ENCODE measurements around the gene RAB5IF. TPM values are rescaled to one million over a fixed set of nuclear protein-coding genes. Genes with fewer than 3 reads are reported as not detected.

The RAB5IF gene
- total and polyA plus RNA-seq, 7 experiments from 2014 or later, result 47.9 to 153 (median 93.9) TPM

DNA sequence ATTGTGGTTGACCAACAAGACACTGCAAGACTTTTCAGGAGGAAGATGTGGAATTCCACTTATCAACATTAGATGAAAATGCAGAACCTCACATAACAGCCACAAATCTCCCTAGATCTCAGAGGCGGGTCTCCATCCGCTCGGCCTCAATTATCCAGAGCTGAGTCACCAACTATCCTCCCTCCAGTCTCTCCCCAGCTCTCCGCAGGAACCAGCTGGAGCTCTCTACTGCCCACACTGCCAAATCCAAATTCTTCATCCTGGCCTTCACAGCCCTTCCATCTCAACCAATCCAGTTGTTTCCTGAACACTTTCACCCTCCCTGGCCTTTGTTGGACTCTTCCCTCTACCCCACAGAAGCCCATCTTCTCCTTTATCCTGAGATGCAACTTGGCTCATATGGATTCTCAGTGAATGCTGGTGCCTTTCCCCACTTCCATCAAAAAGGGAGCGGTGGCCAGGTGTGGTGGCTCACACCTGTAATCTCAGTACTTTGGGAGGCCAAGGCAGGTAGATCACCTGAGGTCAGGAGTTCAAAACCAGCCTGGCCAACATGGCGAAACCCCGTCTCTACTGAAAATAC lies 35.6 kb upstream of the RAB5IF start:
- Histone ChIP-seq H3K9me3 (ENCODE audit: control insufficient read depth in 2 of 3, low read length in 3 of 3) (no peaks in the 10 kb centered on the region), H3K27ac (ENCODE audit: low read depth, low read length) (no peak overlapping the region), H3K4me1 (ENCODE audit: control insufficient read depth in 2 of 2, insufficient read depth in 2 of 2, low read length in 2 of 2) (peaks cover 6 to 17% of the 10 kb centered on the region in 2 donors), H3K27me3 (ENCODE audit: control insufficient read depth in 2 of 2, insufficient read depth in 2 of 2, low read length in 2 of 2) (no peaks in the 10 kb centered on the region), H3K4me3 (ENCODE audit: low read length) (no peak overlapping the region), H3K36me3 (ENCODE audit: control insufficient read depth in 2 of 3, insufficient read depth in 3 of 3, low read length in 3 of 3) (peaks cover 0 to 6% (median 0%) of the 10 kb centered on the region in 3 experiments)
- CTCF ChIA-PET, result no interaction called here
- peaks cover 0 to 6% (median 2%) of the 10 kb centered on the region in 11 donors for H3K9me3 Mint-ChIP-seq
- DNase-seq, result no peak
- peaks cover 16 to 24% (median 22%) of the 10 kb centered on the region in 7 donors for H3K4me1 Mint-ChIP-seq
- H3K36me3 Mint-ChIP-seq, result peaks cover 0 to 5% (median under 1%) of the 10 kb centered on the region in 5 donors
- H3K27ac Mint-ChIP-seq, result peak overlapping the region; percentile 10 to 99 (median 72)
- no peak overlapping the region for H3K4me3 Mint-ChIP-seq
- no peaks in the 10 kb centered on the region for H3K27me3 Mint-ChIP-seq
- ATAC-seq, result no peak
- intact Hi-C loops (cut with micrococcal nuclease), result loop anchor here in 1 of 2 donors (10.0 kb wide), 1 partner anchor 1475 kb away; the partner anchor contains the start of gene TRPC4AP
- POLR2A ChIA-PET, result interaction anchor here (9.3 kb wide), 1 partner anchor 35 kb away, joined by 93 read pairs; the partner anchor contains the start of gene RAB5IF

DNA sequence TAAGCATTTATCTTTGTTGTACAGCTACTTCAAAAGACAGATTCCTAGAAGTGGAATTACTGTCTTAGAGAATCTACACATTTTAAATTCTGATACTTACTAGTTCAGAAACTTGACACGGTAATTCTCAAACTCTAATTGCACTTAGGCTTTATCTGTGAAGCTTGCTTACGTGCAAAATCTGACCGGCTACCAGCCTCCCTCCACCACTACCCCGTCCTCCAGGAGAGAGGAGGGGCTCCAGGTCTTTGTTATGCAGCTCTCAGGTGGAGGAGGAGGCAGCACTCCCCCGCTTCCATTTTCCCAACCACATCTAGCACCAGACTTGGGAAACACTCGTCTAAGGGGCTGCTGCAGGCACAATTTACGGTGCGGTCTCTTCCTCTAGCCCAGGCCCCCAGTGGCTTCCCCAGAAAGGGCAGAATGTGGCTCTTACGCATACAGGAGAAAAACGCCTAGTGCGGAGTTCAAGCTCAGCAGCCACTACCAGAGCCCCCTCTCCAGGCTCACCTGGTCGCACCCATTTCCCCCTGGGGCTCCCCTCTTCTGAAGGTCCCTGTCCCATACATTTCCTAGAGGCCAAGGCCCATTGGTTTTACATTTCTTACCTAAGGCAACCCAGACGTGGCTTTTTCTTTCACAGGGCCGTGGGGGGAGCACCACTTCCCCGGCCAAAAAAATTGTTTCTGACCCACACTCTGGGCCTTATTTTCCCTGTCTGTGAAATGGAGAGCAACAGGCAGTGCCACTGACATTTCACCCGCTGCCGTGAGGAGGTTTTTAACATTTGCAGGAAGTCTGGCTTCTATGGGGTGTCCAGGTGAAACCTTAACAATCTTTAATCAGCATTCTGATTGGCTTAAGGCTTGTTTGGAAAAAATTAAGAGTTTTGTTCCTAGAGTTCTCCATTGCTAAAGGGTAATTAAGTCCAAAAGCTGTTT lies 33.7 kb upstream of the RAB5IF start:
- CTCF ChIA-PET, result interaction anchor here (0.6 to 1.0 kb wide), 5 partner anchors 12 to 33 kb away, joined by 3 to 5 read pairs (median 3); no protein-coding TSS in a partner anchor
- H3K4me3 ChIP-seq (ENCODE audit: low read length), result peak overlapping the region; percentile 52
- intact Hi-C loops (cut with micrococcal nuclease), result loop anchor here (1.0 to 10.0 kb wide), 4 partner anchors 16 to 1477 kb away; partner anchors contain the start of genes AAR2 (in 1 of the 2) and TRPC4AP (in 1 of the 2)

DNA sequence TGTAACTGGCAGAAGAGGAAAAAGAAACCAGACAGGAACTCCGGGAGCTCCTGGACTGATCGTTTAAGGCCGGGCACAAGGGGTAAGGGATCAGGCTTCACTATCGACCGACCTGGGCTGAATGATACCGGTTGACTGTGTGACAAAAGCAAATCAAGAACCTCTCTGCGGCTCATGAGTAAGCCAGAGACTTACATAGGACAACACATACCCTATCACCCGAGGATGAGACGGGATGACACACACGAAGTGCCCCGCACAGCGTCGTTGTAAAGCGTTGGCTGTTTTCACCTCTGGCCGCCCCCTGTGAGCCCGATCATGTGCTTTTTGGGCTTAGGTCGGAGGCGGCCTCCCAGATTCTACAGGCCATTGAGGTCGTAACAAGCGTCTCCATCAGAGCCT lies 32.9 kb upstream of the RAB5IF start:
- CTCF ChIA-PET, result interaction anchor here (0.7 to 1.0 kb wide), 3 partner anchors 15 to 32 kb away, joined by 3 to 5 read pairs (median 4); no protein-coding TSS in a partner anchor
- peak overlapping the region; percentile 52 for H3K4me3 ChIP-seq (ENCODE audit: low read length)
- peaks cover 0 to 6% (median 0%) of the 10 kb centered on the region in 11 donors for H3K9me3 Mint-ChIP-seq

More for the DNA sequence above, 33.7 kb upstream of the RAB5IF start:
- peaks cover 0 to 6% (median 0%) of the 10 kb centered on the region in 11 donors for H3K9me3 Mint-ChIP-seq
- POLR2A ChIA-PET, result interaction anchor here (0.6 to 9.3 kb wide), 10 partner anchors 14 to 828 kb away, joined by 3 to 123 read pairs (median 3); partner anchors contain the start of genes RAB5IF and SLA2
- H3K27ac Mint-ChIP-seq, result peak overlapping the region; percentile 96 to 100 (median 99)
- peaks cover 27 to 42% (median 40%) of the 10 kb centered on the region in 7 donors for H3K4me1 Mint-ChIP-seq
- no peaks in the 10 kb centered on the region for H3K27me3 Mint-ChIP-seq
- peak overlapping the region; percentile 100 for H3K27ac ChIP-seq (ENCODE audit: low read depth, low read length)
- H3K36me3 Mint-ChIP-seq, result peaks cover 0 to 14% (median 0%) of the 10 kb centered on the region in 5 donors
- no peaks in the 10 kb centered on the region for H3K27me3 ChIP-seq (ENCODE audit: control insufficient read depth in 2 of 2, insufficient read depth in 2 of 2, low read length in 2 of 2)
- H3K4me1 ChIP-seq (ENCODE audit: control insufficient read depth in 2 of 2, insufficient read depth in 2 of 2, low read length in 2 of 2), result peaks cover 13 to 34% of the 10 kb centered on the region in 2 donors
- H3K36me3 ChIP-seq (ENCODE audit: control insufficient read depth in 2 of 3, insufficient read depth in 3 of 3, low read length in 3 of 3), result peaks cover 0 to 6% (median 0%) of the 10 kb centered on the region in 3 experiments
- H3K9me3 ChIP-seq (ENCODE audit: control insufficient read depth in 2 of 3, low read length in 3 of 3), result no peaks in the 10 kb centered on the region
- peak overlapping the region; percentile 79 to 96 (median 90) for H3K4me3 Mint-ChIP-seq
- ATAC-seq (no peak), DNase-seq (peak in 5 of 9 donors; percentile 8 to 31 (median 14))

DNA sequence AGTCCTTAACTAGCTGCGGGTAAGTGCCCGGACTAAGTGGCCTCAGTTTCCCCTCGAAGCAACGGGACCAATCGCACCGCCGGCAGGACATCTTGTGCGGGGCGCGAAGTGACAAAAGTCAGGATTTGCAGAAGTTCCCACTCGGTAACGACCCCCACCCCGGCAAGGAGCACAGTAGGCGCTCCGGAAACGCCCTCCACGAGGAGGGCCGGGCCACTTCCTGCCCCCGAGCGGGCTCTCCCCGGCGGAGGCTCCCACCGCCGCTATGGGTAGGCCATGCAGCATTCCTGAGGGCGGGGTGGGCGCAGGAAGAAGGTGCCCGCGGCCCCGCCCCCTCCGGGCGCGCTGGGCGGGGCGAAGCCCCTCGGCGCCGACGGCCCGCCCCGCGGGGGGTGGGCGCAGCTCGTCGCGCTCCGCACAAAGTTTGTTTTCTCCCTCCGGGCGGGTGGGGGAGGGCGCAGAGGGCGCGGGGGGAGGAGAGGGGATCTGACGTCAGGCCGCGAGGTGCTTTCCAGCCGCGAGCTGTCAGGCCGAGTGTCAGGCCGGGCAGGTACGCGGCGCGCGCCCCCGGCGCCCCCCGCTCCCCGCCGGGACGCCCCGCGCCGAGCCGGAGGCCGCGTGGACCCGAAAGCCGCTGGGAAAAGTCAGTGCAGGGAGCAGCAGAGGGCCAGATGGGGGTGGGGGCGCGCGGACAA lies 32.3 kb upstream of the RAB5IF start, which contains the start of gene TGIF2:
TSS of gene TGIF2 (plus strand) at position 495 of the 695 bp plus-strand sequence. CDS start 5,178 bp downstream, outside the sequence.
- Mint-ChIP-seq H3K27ac (peak within 1 kb of the TSS; percentile 96 to 100 (median 99)), H3K9me3 (peaks cover 0 to 6% (median 0%) of the 10 kb centered on the region in 11 donors), H3K4me1 (peaks cover 27 to 49% (median 40%) of the 10 kb centered on the region in 7 donors), H3K4me3 (peak within 1 kb of the TSS; percentile 88 to 97 (median 92)), H3K27me3 (no peaks in the 10 kb centered on the region), H3K36me3 (peaks cover 0 to 14% (median 0%) of the 10 kb centered on the region in 5 donors)
- ChIA-PET CTCF (interaction anchor here (0.7 to 1.0 kb wide), 2 partner anchors 24 to 32 kb away, joined by 3 to 4 read pairs; no protein-coding TSS in a partner anchor), POLR2A (interaction anchor here (0.6 to 9.3 kb wide), 9 partner anchors 10 to 402 kb away, joined by 3 to 123 read pairs (median 7); partner anchors contain the start of gene RAB5IF)
- DNase-seq, result peak; percentile 86 to 93 (median 91)
- peak; percentile 84 for ATAC-seq
- peak within 1 kb of the TSS; percentile 100 for H3K27ac ChIP-seq (ENCODE audit: low read depth, low read length)
- H3K4me3 ChIP-seq (ENCODE audit: low read length), result peak within 1 kb of the TSS; percentile 70
- H3K36me3 ChIP-seq (ENCODE audit: control insufficient read depth in 2 of 3, insufficient read depth in 3 of 3, low read length in 3 of 3), result peaks cover 0 to 6% (median 0%) of the 10 kb centered on the region in 3 experiments
- intact Hi-C loops (cut with micrococcal nuclease), result loop anchor here (1.0 to 10.0 kb wide), 9 partner anchors 17 to 1478 kb away; partner anchors contain the start of genes RAB5IF (in 2 of the 2), SLA2 (in 1 of the 2) and TRPC4AP (in 1 of the 2)
- peaks cover 13 to 34% of the 10 kb centered on the region in 2 donors for H3K4me1 ChIP-seq (ENCODE audit: control insufficient read depth in 2 of 2, insufficient read depth in 2 of 2, low read length in 2 of 2)
- H3K27me3 ChIP-seq (ENCODE audit: control insufficient read depth in 2 of 2, insufficient read depth in 2 of 2, low read length in 2 of 2), result no peaks in the 10 kb centered on the region
- no peaks in the 10 kb centered on the region for H3K9me3 ChIP-seq (ENCODE audit: control insufficient read depth in 2 of 3, low read length in 3 of 3)

More for the DNA sequence above, 32.9 kb upstream of the RAB5IF start:
- H3K4me3 Mint-ChIP-seq, result peak overlapping the region; percentile 79 to 96 (median 90)
- POLR2A ChIA-PET, result interaction anchor here (0.7 to 9.3 kb wide), 9 partner anchors 10 to 198 kb away, joined by 3 to 123 read pairs (median 6); partner anchors contain the start of gene RAB5IF
- Histone ChIP-seq H3K27me3 (ENCODE audit: control insufficient read depth in 2 of 2, insufficient read depth in 2 of 2, low read length in 2 of 2) (no peaks in the 10 kb centered on the region), H3K27ac (ENCODE audit: low read depth, low read length) (peak overlapping the region; percentile 100), H3K36me3 (ENCODE audit: control insufficient read depth in 2 of 3, insufficient read depth in 3 of 3, low read length in 3 of 3) (peaks cover 0 to 6% (median 0%) of the 10 kb centered on the region in 3 experiments), H3K4me1 (ENCODE audit: control insufficient read depth in 2 of 2, insufficient read depth in 2 of 2, low read length in 2 of 2) (peaks cover 13 to 34% of the 10 kb centered on the region in 2 donors), H3K9me3 (ENCODE audit: control insufficient read depth in 2 of 3, low read length in 3 of 3) (no peaks in the 10 kb centered on the region)
- ATAC-seq, result peak; percentile 65
- H3K36me3 Mint-ChIP-seq, result peaks cover 0 to 14% (median 0%) of the 10 kb centered on the region in 5 donors
- peak overlapping the region; percentile 96 to 100 (median 99) for H3K27ac Mint-ChIP-seq
- H3K27me3 Mint-ChIP-seq, result no peaks in the 10 kb centered on the region
- intact Hi-C loops (cut with micrococcal nuclease), result loop anchor here (1.0 to 10.0 kb wide), 10 partner anchors 16 to 1478 kb away; partner anchors contain the start of genes RAB5IF (in 2 of the 2), AAR2 (in 1 of the 2), SLA2 (in 1 of the 2) and TRPC4AP (in 1 of the 2)
- H3K4me1 Mint-ChIP-seq, result peaks cover 27 to 44% (median 40%) of the 10 kb centered on the region in 7 donors
- DNase-seq, result peak in 7 of 9 donors; percentile 61 to 82 (median 72)

DNA sequence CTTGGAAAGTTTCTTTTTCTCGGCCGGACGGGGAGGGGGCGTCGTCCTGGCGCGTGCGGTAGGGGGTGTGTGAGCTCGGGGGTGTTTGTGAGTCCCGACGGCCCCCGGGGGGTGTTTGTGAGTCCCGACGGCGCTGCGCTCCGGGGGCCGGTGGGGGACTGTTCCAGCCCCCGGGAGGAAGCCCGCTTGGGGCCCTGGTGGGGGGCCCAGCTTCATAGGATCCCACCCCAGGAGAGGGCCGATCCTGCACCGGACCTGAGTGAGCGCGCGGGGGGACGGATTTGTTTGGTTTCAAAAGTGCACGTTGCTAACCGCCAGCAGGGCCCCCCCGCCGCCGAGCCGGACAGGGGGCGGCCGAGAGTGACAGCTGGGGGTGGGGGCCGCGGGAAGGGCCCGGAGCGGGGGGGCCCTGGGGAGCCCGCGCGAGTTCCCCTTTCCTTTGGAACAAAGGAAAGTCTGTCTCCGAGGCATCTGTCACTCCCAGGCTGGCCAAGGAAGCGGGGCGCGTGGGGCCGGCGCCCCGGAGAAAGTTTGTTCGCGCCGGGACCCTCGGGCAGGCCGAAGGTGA lies 31.7 kb upstream of the RAB5IF start:
- Histone ChIP-seq H3K27me3 (ENCODE audit: control insufficient read depth in 2 of 2, insufficient read depth in 2 of 2, low read length in 2 of 2) (no peaks in the 10 kb centered on the region), H3K4me1 (ENCODE audit: control insufficient read depth in 2 of 2, insufficient read depth in 2 of 2, low read length in 2 of 2) (peaks cover 13 to 34% of the 10 kb centered on the region in 2 donors), H3K4me3 (ENCODE audit: low read length) (peak overlapping the region; percentile 70), H3K27ac (ENCODE audit: low read depth, low read length) (peak overlapping the region; percentile 100), H3K36me3 (ENCODE audit: control insufficient read depth in 2 of 3, insufficient read depth in 3 of 3, low read length in 3 of 3) (peaks cover 0 to 10% (median 0%) of the 10 kb centered on the region in 3 experiments), H3K9me3 (ENCODE audit: control insufficient read depth in 2 of 3, low read length in 3 of 3) (no peaks in the 10 kb centered on the region)
- POLR2A ChIA-PET, result interaction anchor here (1.0 to 9.3 kb wide), 6 partner anchors 9 to 82 kb away, joined by 3 to 123 read pairs (median 10); partner anchors contain the start of gene RAB5IF
- Mint-ChIP-seq H3K36me3 (peaks cover 0 to 16% (median 0%) of the 10 kb centered on the region in 5 donors), H3K9me3 (peaks cover 0 to 6% (median 0%) of the 10 kb centered on the region in 11 donors), H3K27me3 (no peaks in the 10 kb centered on the region), H3K4me1 (peaks cover 27 to 50% (median 40%) of the 10 kb centered on the region in 7 donors), H3K27ac (peak overlapping the region in 6 of 9 donors; percentile 49 to 99 (median 84)), H3K4me3 (peak overlapping the region; percentile 48 to 97 (median 90))
- intact Hi-C loops (cut with micrococcal nuclease), result loop anchor here (1.0 to 10.0 kb wide), 11 partner anchors 8 to 1479 kb away; partner anchors contain the start of genes RAB5IF (in 2 of the 2), SLA2 (in 1 of the 2) and TRPC4AP (in 1 of the 2)
- DNase-seq (peak in 6 of 9 donors; percentile 28 to 55 (median 40)), ATAC-seq (peak; percentile 3)
- CTCF ChIA-PET, result interaction anchor here (1.0 to 3.2 kb wide), 2 partner anchors 20 to 31 kb away, joined by 3 to 24 read pairs; partner anchors contain the start of gene RAB5IF

All from naive thymus-derived CD4-positive, alpha-beta T cell (primary cell).